ENCODE measurements around the gene FAT1.
"Not testable (repeated sequence)": the region's sequence is repeated elsewhere in the genome, so short reads cannot be mapped to it uniquely, and the experiment has no call there.

The FAT1 gene

GRCh38 chr4:186723292-186724057, at the start of gene FAT1:
Gene FAT1 (minus strand): TSS chr4:186723856. CDS start chr4:186709827, 14,029 bp downstream.
- Mint-ChIP-seq H3K36me3 (no peaks in the 10 kb centered on the region), H3K4me3 (peak within 1 kb of the TSS; percentile 21), H3K27ac (no peak within 1 kb of the TSS), H3K9me3 (no peaks in the 10 kb centered on the region), H3K27me3 (peaks cover 11% of the 10 kb centered on the region), H3K4me1 (no peaks in the 10 kb centered on the region)
- DNase-seq (ENCODE audit: low spot score in 2 of 2) (no peak), ATAC-seq (ENCODE audit: low read depth) (no peak)

GRCh38 chr4:186772936-186773487, 49.4 kb upstream of the FAT1 start:
- no peaks in the 10 kb centered on the region for H3K27me3 Mint-ChIP-seq
- no peaks in the 10 kb centered on the region for H3K36me3 Mint-ChIP-seq

GRCh38 chr4:186771624-186772023, 48.0 kb upstream of the FAT1 start:
- Mint-ChIP-seq H3K4me1 (no peaks in the 10 kb centered on the region), H3K36me3 (no peaks in the 10 kb centered on the region), H3K27ac (no peak overlapping the region), H3K4me3 (no peak overlapping the region), H3K9me3 (peaks cover 10% of the 10 kb centered on the region), H3K27me3 (no peaks in the 10 kb centered on the region)
- no peak for DNase-seq (ENCODE audit: low spot score in 2 of 2)
- no peak for ATAC-seq (ENCODE audit: low read depth)

More at GRCh38 chr4:186772936-186773487, 49.4 kb upstream of the FAT1 start:
- Mint-ChIP-seq H3K9me3 (peaks cover 6% of the 10 kb centered on the region), H3K4me3 (no peak overlapping the region), H3K27ac (no peak overlapping the region), H3K4me1 (no peaks in the 10 kb centered on the region)
- DNase-seq (ENCODE audit: low spot score in 2 of 2) (no peak), ATAC-seq (ENCODE audit: low read depth) (no peak)

- H3K36me3 Mint-ChIP-seq = no peaks in the 10 kb centered on the region
- H3K27ac Mint-ChIP-seq = no peak overlapping the region
- H3K4me1 Mint-ChIP-seq = no peaks in the 10 kb centered on the region
- H3K27me3 Mint-ChIP-seq = no peaks in the 10 kb centered on the region
- ATAC-seq (ENCODE audit: low read depth) (no peak), DNase-seq (ENCODE audit: low spot score in 2 of 2) (no peak)
- H3K9me3 Mint-ChIP-seq = peaks cover 10% of the 10 kb centered on the region
- no peak overlapping the region for H3K4me3 Mint-ChIP-seq
Measured at GRCh38 chr4:186770481-186771175, 47.0 kb upstream of the FAT1 start.

- no peaks in the 10 kb centered on the region for H3K4me1 Mint-ChIP-seq
- DNase-seq (ENCODE audit: low spot score in 2 of 2) (no peak), ATAC-seq (ENCODE audit: low read depth) (no peak)
- H3K27ac Mint-ChIP-seq = no peak overlapping the region
- H3K4me3 Mint-ChIP-seq = no peak overlapping the region
- no peaks in the 10 kb centered on the region for H3K36me3 Mint-ChIP-seq
- peaks cover 6% of the 10 kb centered on the region for H3K9me3 Mint-ChIP-seq
- H3K27me3 Mint-ChIP-seq = no peaks in the 10 kb centered on the region
Measured at GRCh38 chr4:186767794-186768193, 44.1 kb upstream of the FAT1 start.

GRCh38 chr4:186765673-186766546, 42.3 kb upstream of the FAT1 start:
- Mint-ChIP-seq H3K4me1 (no peaks in the 10 kb centered on the region), H3K27me3 (no peaks in the 10 kb centered on the region)
- no peak for ATAC-seq (ENCODE audit: low read depth)

GRCh38 chr4:186765138-186765537, 41.5 kb upstream of the FAT1 start:
- DNase-seq (ENCODE audit: low spot score in 2 of 2) (no peak), ATAC-seq (ENCODE audit: low read depth) (no peak)
- peaks cover 5% of the 10 kb centered on the region for H3K9me3 Mint-ChIP-seq
- no peaks in the 10 kb centered on the region for H3K4me1 Mint-ChIP-seq
- no peaks in the 10 kb centered on the region for H3K36me3 Mint-ChIP-seq
- no peaks in the 10 kb centered on the region for H3K27me3 Mint-ChIP-seq
- no peak overlapping the region for H3K27ac Mint-ChIP-seq
- H3K4me3 Mint-ChIP-seq = no peak overlapping the region

More at GRCh38 chr4:186765673-186766546, 42.3 kb upstream of the FAT1 start:
- Mint-ChIP-seq H3K36me3 (no peaks in the 10 kb centered on the region), H3K9me3 (peaks cover 5% of the 10 kb centered on the region), H3K4me3 (no peak overlapping the region), H3K27ac (no peak overlapping the region)
- no peak for DNase-seq (ENCODE audit: low spot score in 2 of 2)

- ATAC-seq (ENCODE audit: low read depth) (no peak), DNase-seq (ENCODE audit: low spot score in 2 of 2) (no peak)
- H3K27ac Mint-ChIP-seq = no peak overlapping the region
- no peaks in the 10 kb centered on the region for H3K27me3 Mint-ChIP-seq
- no peak overlapping the region for H3K4me3 Mint-ChIP-seq
- peaks cover 5% of the 10 kb centered on the region for H3K9me3 Mint-ChIP-seq
- H3K4me1 Mint-ChIP-seq = no peaks in the 10 kb centered on the region
- no peaks in the 10 kb centered on the region for H3K36me3 Mint-ChIP-seq
Measured at GRCh38 chr4:186764457-186764856, 40.8 kb upstream of the FAT1 start.

- no peak overlapping the region for H3K27ac Mint-ChIP-seq
- DNase-seq (ENCODE audit: low spot score in 2 of 2) = no peak
- H3K4me3 Mint-ChIP-seq = no peak overlapping the region
- ATAC-seq (ENCODE audit: low read depth) = no peak
- H3K4me1 Mint-ChIP-seq = no peaks in the 10 kb centered on the region
- peaks cover 8% of the 10 kb centered on the region for H3K9me3 Mint-ChIP-seq
- H3K27me3 Mint-ChIP-seq = no peaks in the 10 kb centered on the region
- H3K36me3 Mint-ChIP-seq = no peaks in the 10 kb centered on the region
Measured at GRCh38 chr4:186762865-186763264, 39.2 kb upstream of the FAT1 start.

- ATAC-seq (ENCODE audit: low read depth) = no peak
Measured at GRCh38 chr4:186762361-186762760, 38.7 kb upstream of the FAT1 start.

GRCh38 chr4:186761956-186762355, 38.3 kb upstream of the FAT1 start:
- H3K27ac Mint-ChIP-seq; H3K4me3 Mint-ChIP-seq; H3K27me3 Mint-ChIP-seq; H3K36me3 Mint-ChIP-seq; H3K9me3 Mint-ChIP-seq; ATAC-seq (ENCODE audit: low read depth); H3K4me1 Mint-ChIP-seq; DNase-seq (ENCODE audit: low spot score in 2 of 2): not testable (repeated sequence)

More at GRCh38 chr4:186762361-186762760, 38.7 kb upstream of the FAT1 start:
- no peak overlapping the region for H3K27ac Mint-ChIP-seq
- H3K27me3 Mint-ChIP-seq = no peaks in the 10 kb centered on the region
- DNase-seq (ENCODE audit: low spot score in 2 of 2) = no peak
- no peaks in the 10 kb centered on the region for H3K4me1 Mint-ChIP-seq
- no peak overlapping the region for H3K4me3 Mint-ChIP-seq
- H3K36me3 Mint-ChIP-seq = no peaks in the 10 kb centered on the region
- peaks cover 4% of the 10 kb centered on the region for H3K9me3 Mint-ChIP-seq

GRCh38 chr4:186761393-186761792, 37.7 kb upstream of the FAT1 start:
- H3K36me3 Mint-ChIP-seq = no peaks in the 10 kb centered on the region
- DNase-seq (ENCODE audit: low spot score in 2 of 2) = no peak
- peaks cover 4% of the 10 kb centered on the region for H3K9me3 Mint-ChIP-seq
- H3K4me1 Mint-ChIP-seq = no peaks in the 10 kb centered on the region
- no peaks in the 10 kb centered on the region for H3K27me3 Mint-ChIP-seq
- no peak for ATAC-seq (ENCODE audit: low read depth)
- no peak overlapping the region for H3K4me3 Mint-ChIP-seq
- no peak overlapping the region for H3K27ac Mint-ChIP-seq

GRCh38 chr4:186760576-186760975, 36.9 kb upstream of the FAT1 start:
- Mint-ChIP-seq H3K4me1 (no peaks in the 10 kb centered on the region), H3K27me3 (no peaks in the 10 kb centered on the region), H3K36me3 (no peaks in the 10 kb centered on the region), H3K9me3 (peaks cover 6% of the 10 kb centered on the region), H3K4me3 (no peak overlapping the region), H3K27ac (no peak overlapping the region)
- ATAC-seq (ENCODE audit: low read depth) (no peak), DNase-seq (ENCODE audit: low spot score in 2 of 2) (no peak)

GRCh38 chr4:186759990-186760389, 36.3 kb upstream of the FAT1 start:
- no peaks in the 10 kb centered on the region for H3K36me3 Mint-ChIP-seq
- no peak for ATAC-seq (ENCODE audit: low read depth)
- H3K4me3 Mint-ChIP-seq = no peak overlapping the region
- H3K27me3 Mint-ChIP-seq = no peaks in the 10 kb centered on the region
- H3K9me3 Mint-ChIP-seq = peaks cover 6% of the 10 kb centered on the region
- H3K4me1 Mint-ChIP-seq = no peaks in the 10 kb centered on the region
- H3K27ac Mint-ChIP-seq = no peak overlapping the region
- DNase-seq (ENCODE audit: low spot score in 2 of 2) = no peak
